Activated CD4-positive, alpha-beta memory T cell treated with anti-CD3 and anti-CD28 coated beads, Interleukin-2, amount 10 ng/mL, durations not matched to agents 7 days and 5 days (primary cell): ENCODE measurements around the gene MAPK8. TPM values are rescaled to one million over a fixed set of nuclear protein-coding genes. Genes with fewer than 3 reads are reported as not detected.

Experiments used
- CTCF ChIA-PET: fragments of 350-600 bp; sonication (Branson Sonifier 250); formaldehyde crosslinking; loops from one replicate; lab custom pipeline; 2021; ENCODE audit warnings: antibody characterized with exemption, inconsistent platforms; lab: Charles Lee
- POLR2A ChIA-PET: fragments of 350-600 bp; sonication (Branson Sonifier 250); formaldehyde crosslinking; loops from one replicate; lab custom pipeline; 2021; ENCODE audit warnings: antibody characterized with exemption; lab: Charles Lee
- DNase-seq: peaks from one replicate; pipeline ENCODE4 v3.0.0-alpha.2; 2020
- H3K27ac Mint-ChIP-seq: one replicate; pipeline ENCODE4 v1.8.0; 2021; ENCODE audit warnings: mild to moderate bottlenecking, mixed read lengths
- H3K27me3 Mint-ChIP-seq: one replicate; pipeline ENCODE4 v1.8.0; 2021; ENCODE audit warnings: mixed read lengths
- H3K36me3 Mint-ChIP-seq: one replicate; pipeline ENCODE4 v1.8.0; 2021; ENCODE audit warnings: low read depth, mixed read lengths
- H3K4me1 Mint-ChIP-seq: one replicate; pipeline ENCODE4 v1.8.0; 2021; ENCODE audit warnings: mixed read lengths
- H3K4me3 Mint-ChIP-seq: one replicate; pipeline ENCODE4 v1.8.0; 2021; ENCODE audit warnings: mild to moderate bottlenecking, mixed read lengths
- H3K9me3 Mint-ChIP-seq: one replicate; pipeline ENCODE4 v1.8.0; 2021; ENCODE audit warnings: mixed read lengths
- total RNA-seq, 2 experiments: library from RNA; stranded (reverse); gene quantifications; one replicate each; pipeline ENCODE4 v1.2.3, GENCODE V29; 2021

Gene MAPK8
- total RNA-seq, 2 experiments from 2014 or later: 46.2 to 48.2 TPM

DNA sequence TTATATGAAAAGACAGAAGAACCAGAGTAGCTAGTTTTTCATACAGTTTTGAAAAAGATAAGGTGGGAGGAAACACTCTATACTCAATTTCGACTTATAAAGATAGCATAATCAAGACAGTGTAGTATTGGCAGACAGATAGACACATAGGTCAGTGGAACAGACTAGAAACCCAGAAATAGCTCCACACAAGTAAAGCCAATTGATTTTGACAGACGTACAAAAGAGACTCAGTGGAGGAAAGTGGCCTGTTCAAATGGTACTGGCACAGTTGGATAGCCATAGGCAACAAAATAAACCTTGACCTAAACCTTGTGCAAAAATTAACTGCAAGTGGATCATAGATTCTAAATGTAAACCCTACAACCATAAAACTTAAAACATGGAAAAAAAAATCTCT, 46.8 kb downstream of the MAPK8 start:
- no peaks in the 10 kb centered on the region for H3K27me3 Mint-ChIP-seq
- no peak overlapping the region for H3K4me3 Mint-ChIP-seq
- CTCF ChIA-PET: interaction anchor here (2.2 kb wide), 1 partner anchor 10 kb away, joined by 8 read pairs; no protein-coding TSS in a partner anchor
- H3K27ac Mint-ChIP-seq: no peak overlapping the region
- peaks cover 8% of the 10 kb centered on the region for H3K4me1 Mint-ChIP-seq
- POLR2A ChIA-PET: no interaction called here
- H3K9me3 Mint-ChIP-seq: peaks cover 12% of the 10 kb centered on the region
- H3K36me3 Mint-ChIP-seq: peaks cover 17% of the 10 kb centered on the region
- DNase-seq: no peak

DNA sequence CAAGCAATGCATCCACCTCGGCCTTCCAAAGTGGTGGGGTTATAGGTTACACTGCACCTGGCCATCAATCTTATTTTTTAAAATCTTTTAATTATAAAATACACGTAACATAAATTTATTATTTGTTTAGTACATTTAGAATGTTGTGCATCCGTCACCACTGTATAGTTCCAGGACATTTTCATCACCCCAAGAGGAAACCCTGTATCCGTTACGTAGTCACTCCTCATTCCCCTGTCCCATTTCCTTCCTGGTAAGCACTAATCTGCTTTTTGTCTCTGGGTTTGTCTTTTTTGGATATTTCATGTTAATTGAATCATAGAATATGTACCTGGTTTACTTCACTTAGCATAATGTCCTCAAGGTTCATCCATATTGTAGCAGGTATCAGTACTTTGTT, 51.2 kb downstream of the MAPK8 start:
- DNase-seq: no peak
- peaks cover 3% of the 10 kb centered on the region for H3K36me3 Mint-ChIP-seq
- ChIA-PET POLR2A (no interaction called here), CTCF (no interaction called here)
- peaks cover 3% of the 10 kb centered on the region for H3K9me3 Mint-ChIP-seq
- no peak overlapping the region for H3K27ac Mint-ChIP-seq
- peaks cover 12% of the 10 kb centered on the region for H3K4me1 Mint-ChIP-seq
- H3K4me3 Mint-ChIP-seq: no peak overlapping the region
- H3K27me3 Mint-ChIP-seq: no peaks in the 10 kb centered on the region

DNA sequence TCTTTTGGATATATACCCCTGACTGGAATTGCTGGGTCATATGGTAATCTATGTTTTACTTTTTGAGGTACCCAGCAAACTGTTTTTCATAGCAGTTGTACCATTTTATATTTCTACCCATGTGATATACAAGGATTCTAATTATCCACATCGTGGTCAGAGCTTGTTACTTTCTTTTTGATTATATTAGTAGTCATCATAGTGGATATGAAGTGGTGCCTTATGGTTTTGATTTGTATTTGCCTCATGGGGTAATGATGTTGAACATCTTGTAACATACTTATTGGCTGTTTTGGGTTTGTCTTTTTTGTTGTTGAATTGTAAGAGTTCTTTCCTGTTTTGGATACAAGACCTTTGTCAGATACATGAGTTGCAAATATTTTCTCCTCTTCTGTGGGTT, 51.7 kb downstream of the MAPK8 start:
- Mint-ChIP-seq H3K27ac (no peak overlapping the region), H3K36me3 (peaks cover 3% of the 10 kb centered on the region), H3K9me3 (peaks cover 3% of the 10 kb centered on the region), H3K4me1 (peaks cover 12% of the 10 kb centered on the region), H3K27me3 (no peaks in the 10 kb centered on the region), H3K4me3 (no peak overlapping the region)
- CTCF ChIA-PET: no interaction called here
- no peak for DNase-seq
- POLR2A ChIA-PET: no interaction called here

DNA sequence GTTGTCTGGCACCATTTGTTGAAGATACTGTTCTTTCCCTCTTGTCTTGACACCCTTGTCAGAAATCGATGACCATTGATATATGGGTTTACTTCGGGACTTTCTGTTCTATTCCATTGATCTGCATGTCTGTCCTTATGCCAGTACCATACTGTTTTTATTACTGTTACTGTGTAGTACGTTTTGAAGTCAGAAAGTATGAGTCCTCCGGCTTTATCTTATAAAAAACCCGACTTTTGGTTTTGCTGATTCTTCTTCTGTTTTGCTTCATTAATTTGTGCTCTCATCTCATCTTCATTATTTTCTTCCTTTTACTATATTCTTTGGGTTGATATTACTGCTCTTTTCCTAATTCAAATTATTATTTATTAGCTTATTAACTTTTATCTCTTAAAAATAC, 52.4 kb downstream of the MAPK8 start:
- POLR2A ChIA-PET: no interaction called here

GRCh38 chr10:48361176-48361575, 54.7 kb downstream of the MAPK8 start:
- CTCF ChIA-PET: interaction anchor here (1.1 to 6.0 kb wide), 2 partner anchors 145 to 295 kb away, joined by 5 to 41 read pairs; no protein-coding TSS in a partner anchor
- H3K4me1 Mint-ChIP-seq: peaks cover 15% of the 10 kb centered on the region
- H3K27me3 Mint-ChIP-seq: no peaks in the 10 kb centered on the region
- H3K27ac Mint-ChIP-seq: no peak overlapping the region
- POLR2A ChIA-PET: no interaction called here
- H3K4me3 Mint-ChIP-seq: no peak overlapping the region
- no peak for DNase-seq
- H3K9me3 Mint-ChIP-seq: peaks cover 3% of the 10 kb centered on the region
- H3K36me3 Mint-ChIP-seq: peaks cover 3% of the 10 kb centered on the region

More for the DNA sequence above, 52.4 kb downstream of the MAPK8 start:
- peaks cover 15% of the 10 kb centered on the region for H3K4me1 Mint-ChIP-seq
- CTCF ChIA-PET: no interaction called here
- no peaks in the 10 kb centered on the region for H3K27me3 Mint-ChIP-seq
- H3K4me3 Mint-ChIP-seq: no peak overlapping the region
- H3K27ac Mint-ChIP-seq: no peak overlapping the region
- peaks cover 3% of the 10 kb centered on the region for H3K36me3 Mint-ChIP-seq
- H3K9me3 Mint-ChIP-seq: peaks cover 3% of the 10 kb centered on the region
- DNase-seq: no peak

- Mint-ChIP-seq H3K9me3 (no peaks in the 10 kb centered on the region), H3K4me3 (no peak overlapping the region), H3K27ac (no peak overlapping the region), H3K4me1 (peaks cover 5% of the 10 kb centered on the region), H3K27me3 (no peaks in the 10 kb centered on the region), H3K36me3 (no peaks in the 10 kb centered on the region)
- ChIA-PET POLR2A (no interaction called here), CTCF (interaction anchor here (0.6 to 6.0 kb wide), 19 partner anchors 10 to 295 kb away, joined by 3 to 41 read pairs (median 3); no protein-coding TSS in a partner anchor)
- DNase-seq: peak; percentile 34
These were observed 57.3 kb downstream of the MAPK8 start for GRCh38 chr10:48363617-48364355.

GRCh38 chr10:48364659-48365405, 58.4 kb downstream of the MAPK8 start:
- ChIA-PET POLR2A (no interaction called here), CTCF (interaction anchor here (0.6 to 6.0 kb wide), 6 partner anchors 9 to 291 kb away, joined by 3 to 41 read pairs (median 6); no protein-coding TSS in a partner anchor)
- peaks cover 5% of the 10 kb centered on the region for H3K4me1 Mint-ChIP-seq
- H3K4me3 Mint-ChIP-seq: no peak overlapping the region
- DNase-seq: no peak
- no peak overlapping the region for H3K27ac Mint-ChIP-seq
- H3K27me3 Mint-ChIP-seq: no peaks in the 10 kb centered on the region
- no peaks in the 10 kb centered on the region for H3K36me3 Mint-ChIP-seq
- H3K9me3 Mint-ChIP-seq: no peaks in the 10 kb centered on the region

- CTCF ChIA-PET: interaction anchor here (6.0 kb wide), 1 partner anchor 290 kb away, joined by 41 read pairs; no protein-coding TSS in a partner anchor
- Mint-ChIP-seq H3K36me3 (no peaks in the 10 kb centered on the region), H3K4me1 (peaks cover 5% of the 10 kb centered on the region), H3K27ac (no peak overlapping the region), H3K9me3 (no peaks in the 10 kb centered on the region), H3K4me3 (no peak overlapping the region), H3K27me3 (no peaks in the 10 kb centered on the region)
- POLR2A ChIA-PET: no interaction called here
- DNase-seq: no peak
These were observed 59.2 kb downstream of the MAPK8 start for GRCh38 chr10:48365668-48366067.

- peaks cover 5% of the 10 kb centered on the region for H3K4me1 Mint-ChIP-seq
- H3K27me3 Mint-ChIP-seq: no peaks in the 10 kb centered on the region
- H3K27ac Mint-ChIP-seq: no peak overlapping the region
- H3K36me3 Mint-ChIP-seq: no peaks in the 10 kb centered on the region
- H3K9me3 Mint-ChIP-seq: no peaks in the 10 kb centered on the region
- POLR2A ChIA-PET: interaction anchor here (0.7 to 1.0 kb wide), 2 partner anchors 72 to 290 kb away, joined by 3 to 4 read pairs; no protein-coding TSS in a partner anchor
- CTCF ChIA-PET: interaction anchor here (6.0 kb wide), 1 partner anchor 290 kb away, joined by 41 read pairs; no protein-coding TSS in a partner anchor
- no peak overlapping the region for H3K4me3 Mint-ChIP-seq
- no peak for DNase-seq
These were observed 59.8 kb downstream of the MAPK8 start for GRCh38 chr10:48366261-48366660.

- Mint-ChIP-seq H3K36me3 (no peaks in the 10 kb centered on the region), H3K27me3 (no peaks in the 10 kb centered on the region), H3K9me3 (peaks cover 7% of the 10 kb centered on the region), H3K4me3 (no peak overlapping the region), H3K4me1 (no peaks in the 10 kb centered on the region), H3K27ac (no peak overlapping the region)
- ChIA-PET POLR2A (no interaction called here), CTCF (interaction anchor here (1.1 to 1.3 kb wide), 2 partner anchors 13 to 287 kb away, joined by 3 to 6 read pairs; no protein-coding TSS in a partner anchor)
- DNase-seq: no peak
These were observed 63.0 kb downstream of the MAPK8 start for GRCh38 chr10:48369501-48369900.

- no peak for DNase-seq
- POLR2A ChIA-PET: no interaction called here
- CTCF ChIA-PET: no interaction called here
- no peaks in the 10 kb centered on the region for H3K36me3 Mint-ChIP-seq
- H3K4me1 Mint-ChIP-seq: no peaks in the 10 kb centered on the region
- H3K27me3 Mint-ChIP-seq: no peaks in the 10 kb centered on the region
- no peak overlapping the region for H3K4me3 Mint-ChIP-seq
- H3K27ac Mint-ChIP-seq: no peak overlapping the region
- H3K9me3 Mint-ChIP-seq: peaks cover 16% of the 10 kb centered on the region
These were observed 71.5 kb downstream of the MAPK8 start for GRCh38 chr10:48377751-48378530.

GRCh38 chr10:48378675-48379074, 72.2 kb downstream of the MAPK8 start:
- ChIA-PET POLR2A (no interaction called here), CTCF (no interaction called here)
- Mint-ChIP-seq H3K36me3 (no peaks in the 10 kb centered on the region), H3K27me3 (no peaks in the 10 kb centered on the region), H3K9me3 (peaks cover 14% of the 10 kb centered on the region), H3K4me1 (no peaks in the 10 kb centered on the region), H3K27ac (no peak overlapping the region), H3K4me3 (no peak overlapping the region)
- DNase-seq: no peak
